ENCODE measurements around the gene CLDN24.

The CLDN24 gene

GRCh38 chr4:183348706-183349659 lies 26.8 kb upstream of the CLDN24 start:
- no peak for DNase-seq (ENCODE audit: low read depth, low spot score)
- no peak overlapping the region for H3K4me3 ChIP-seq (ENCODE audit: low read length)

- DNase-seq (ENCODE audit: low read depth, low spot score): no peak
- H3K4me3 ChIP-seq (ENCODE audit: low read length): no peak overlapping the region
Observed at GRCh38 chr4:183348136-183348535, 25.9 kb upstream of the CLDN24 start.

GRCh38 chr4:183347566-183347965 lies 25.3 kb upstream of the CLDN24 start:
- no peak for DNase-seq (ENCODE audit: low read depth, low spot score)
- no peak overlapping the region for H3K4me3 ChIP-seq (ENCODE audit: low read length)

GRCh38 chr4:183347146-183347545 lies 24.9 kb upstream of the CLDN24 start:
- H3K4me3 ChIP-seq (ENCODE audit: low read length): no peak overlapping the region
- DNase-seq (ENCODE audit: low read depth, low spot score): no peak

- no peak overlapping the region for H3K4me3 ChIP-seq (ENCODE audit: low read length)
- DNase-seq (ENCODE audit: low read depth, low spot score): no peak
Observed at GRCh38 chr4:183345261-183345660, 23.0 kb upstream of the CLDN24 start.

- DNase-seq (ENCODE audit: low read depth, low spot score): no peak
- no peak overlapping the region for H3K4me3 ChIP-seq (ENCODE audit: low read length)
Observed at GRCh38 chr4:183344523-183345255, 22.5 kb upstream of the CLDN24 start.

- no peak overlapping the region for H3K4me3 ChIP-seq (ENCODE audit: low read length)
- no peak for DNase-seq (ENCODE audit: low read depth, low spot score)
Observed at GRCh38 chr4:183343730-183344129, 21.5 kb upstream of the CLDN24 start.

GRCh38 chr4:183342541-183343533 lies 20.6 kb upstream of the CLDN24 start:
- H3K4me3 ChIP-seq (ENCODE audit: low read length): no peak overlapping the region
- DNase-seq (ENCODE audit: low read depth, low spot score): no peak

- no peak overlapping the region for H3K4me3 ChIP-seq (ENCODE audit: low read length)
- DNase-seq (ENCODE audit: low read depth, low spot score): no peak
Observed at GRCh38 chr4:183337833-183338232, 15.6 kb upstream of the CLDN24 start.

GRCh38 chr4:183337349-183337748 lies 15.1 kb upstream of the CLDN24 start:
- no peak for DNase-seq (ENCODE audit: low read depth, low spot score)

GRCh38 chr4:183335369-183335940 lies 13.2 kb upstream of the CLDN24 start:
- no peak overlapping the region for H3K4me3 ChIP-seq (ENCODE audit: low read length)
- no peak for DNase-seq (ENCODE audit: low read depth, low spot score)

More at GRCh38 chr4:183337349-183337748, 15.1 kb upstream of the CLDN24 start:
- no peak overlapping the region for H3K4me3 ChIP-seq (ENCODE audit: low read length)

GRCh38 chr4:183333983-183334382 lies 11.8 kb upstream of the CLDN24 start:
- DNase-seq (ENCODE audit: low read depth, low spot score): no peak

GRCh38 chr4:183333202-183333601 lies 11.0 kb upstream of the CLDN24 start:
- no peak overlapping the region for H3K4me3 ChIP-seq (ENCODE audit: low read length)
- DNase-seq (ENCODE audit: low read depth, low spot score): no peak

More at GRCh38 chr4:183333983-183334382, 11.8 kb upstream of the CLDN24 start:
- H3K4me3 ChIP-seq (ENCODE audit: low read length): no peak overlapping the region

- no peak for DNase-seq (ENCODE audit: low read depth, low spot score)
- H3K4me3 ChIP-seq (ENCODE audit: low read length): no peak overlapping the region
Observed at GRCh38 chr4:183332447-183332846, 10.2 kb upstream of the CLDN24 start.

- no peak overlapping the region for H3K4me3 ChIP-seq (ENCODE audit: low read length)
- DNase-seq (ENCODE audit: low read depth, low spot score): no peak
Observed at GRCh38 chr4:183330841-183331240, 8.6 kb upstream of the CLDN24 start.

- DNase-seq (ENCODE audit: low read depth, low spot score): no peak
- H3K4me3 ChIP-seq (ENCODE audit: low read length): no peak overlapping the region
Observed at GRCh38 chr4:183329954-183330742, 7.9 kb upstream of the CLDN24 start.

- H3K4me3 ChIP-seq (ENCODE audit: low read length): no peak overlapping the region
Observed at GRCh38 chr4:183329244-183329643, 7.0 kb upstream of the CLDN24 start.

GRCh38 chr4:183328832-183329231 lies 6.6 kb upstream of the CLDN24 start:
- DNase-seq (ENCODE audit: low read depth, low spot score): no peak
- no peak overlapping the region for H3K4me3 ChIP-seq (ENCODE audit: low read length)

More at GRCh38 chr4:183329244-183329643, 7.0 kb upstream of the CLDN24 start:
- DNase-seq (ENCODE audit: low read depth, low spot score): no peak
